NCI-H446 (cell line): ENCODE data around the gene PRXL2A.
"Not testable (repeated sequence)": the region's sequence is repeated elsewhere in the genome, so short reads cannot be mapped to it uniquely, and the experiment has no call there.

Experiments
- DNase-seq, 2 experiments: peaks; one replicate each; lab custom pipeline; 2025; lab: John Stamatoyannopoulos, UW

PRXL2A gene

GRCh38 chr10:80408242-80409101 is at the start of gene PRXL2A:
TSS of gene PRXL2A (plus strand) at chr10:80408551. CDS start at chr10:80420468, 11,917 bp downstream.
- DNase-seq = peak in 1 of 2 experiments; percentile 81

GRCh38 chr10:80358925-80359324 is 49.4 kb upstream of the PRXL2A start:
- DNase-seq = not testable (repeated sequence)

- DNase-seq = no peak
Measured at GRCh38 chr10:80359644-80360043, 48.7 kb upstream of the PRXL2A start.

GRCh38 chr10:80365510-80365909 is 42.8 kb upstream of the PRXL2A start:
- DNase-seq = no peak

- DNase-seq = no peak
Measured at GRCh38 chr10:80371467-80371866, 36.9 kb upstream of the PRXL2A start.

DNA sequence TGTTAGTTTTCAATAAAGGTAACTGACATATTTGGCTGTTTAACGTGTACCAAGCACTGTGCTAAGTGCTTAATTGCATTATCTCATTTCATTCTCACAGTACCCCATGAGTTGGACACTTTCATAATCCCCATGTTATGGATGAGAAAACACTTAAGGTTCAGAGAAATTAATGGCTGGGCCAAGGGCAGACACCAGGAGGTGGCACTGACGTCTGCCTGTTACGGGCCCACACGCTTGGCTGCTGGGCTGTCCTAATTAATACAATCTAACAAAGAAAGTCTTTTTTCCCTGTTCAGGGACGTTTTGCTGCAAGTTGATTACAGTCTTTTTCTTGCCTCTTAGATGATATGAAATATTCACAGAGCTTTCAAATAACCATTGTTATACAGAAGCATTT is 35.7 kb upstream of the PRXL2A start:
- DNase-seq = no peak

DNA sequence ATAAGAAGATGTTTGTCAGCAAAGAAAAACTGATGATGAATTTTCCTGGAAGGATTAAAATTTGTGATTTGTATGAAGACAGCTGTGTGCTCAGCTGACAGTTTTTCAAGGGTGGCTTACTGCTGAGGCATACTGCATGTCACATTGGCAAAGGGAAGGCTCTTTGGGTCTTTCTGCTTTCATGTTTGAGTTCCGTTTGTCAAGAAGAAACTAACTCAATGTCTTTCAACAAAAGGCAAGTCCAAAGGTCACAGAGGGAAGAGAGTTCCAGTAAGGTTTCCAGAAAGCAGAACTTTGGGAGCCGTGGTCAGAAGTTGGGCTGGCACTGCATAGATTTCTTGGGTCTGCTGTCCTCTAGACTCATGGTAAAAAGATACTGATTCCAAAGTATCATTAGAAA is 34.8 kb upstream of the PRXL2A start:
- no peak for DNase-seq

- no peak for DNase-seq
Measured at GRCh38 chr10:80379701-80380100, 28.6 kb upstream of the PRXL2A start.

DNA sequence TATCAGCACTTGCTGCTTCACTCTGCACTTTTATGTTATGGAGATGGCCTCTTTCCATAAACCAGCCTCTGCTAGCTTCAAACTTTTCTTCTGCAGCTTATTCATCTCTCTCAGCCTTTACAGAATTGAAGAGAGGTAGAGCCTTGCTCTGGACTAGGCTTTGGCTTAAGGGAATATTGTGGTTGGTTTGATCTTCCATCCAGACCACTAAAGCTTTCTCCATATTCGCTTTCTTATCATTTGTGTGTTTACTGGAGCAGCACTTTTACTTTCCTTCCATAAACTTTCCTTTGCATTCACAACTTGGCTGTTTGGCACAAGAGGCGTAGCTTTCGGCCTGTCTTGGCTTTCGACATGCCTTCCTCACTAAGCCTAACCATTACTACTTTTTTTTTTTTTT is 28.2 kb upstream of the PRXL2A start:
- DNase-seq = no peak

DNA sequence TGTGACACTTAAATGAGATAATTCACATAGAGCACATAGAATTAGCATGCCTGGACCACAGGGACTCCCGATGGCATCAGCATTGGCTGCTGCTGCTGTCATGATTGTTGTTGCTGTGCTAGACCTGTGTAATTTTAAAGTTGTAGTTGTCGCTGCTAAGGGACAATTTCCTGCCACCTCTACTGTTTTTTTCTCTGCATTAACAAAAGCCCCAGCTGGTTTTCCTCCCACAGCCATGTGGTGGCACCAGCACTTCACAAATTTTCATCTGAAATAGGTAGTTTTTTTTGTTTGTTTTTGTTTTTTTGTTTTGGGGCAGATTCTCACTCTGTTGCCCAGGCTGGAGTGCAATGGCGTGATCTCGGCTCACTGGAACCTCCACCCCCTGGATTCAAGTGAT is 25.4 kb upstream of the PRXL2A start:
- peak in 1 of 2 experiments; percentile 27 for DNase-seq

DNA sequence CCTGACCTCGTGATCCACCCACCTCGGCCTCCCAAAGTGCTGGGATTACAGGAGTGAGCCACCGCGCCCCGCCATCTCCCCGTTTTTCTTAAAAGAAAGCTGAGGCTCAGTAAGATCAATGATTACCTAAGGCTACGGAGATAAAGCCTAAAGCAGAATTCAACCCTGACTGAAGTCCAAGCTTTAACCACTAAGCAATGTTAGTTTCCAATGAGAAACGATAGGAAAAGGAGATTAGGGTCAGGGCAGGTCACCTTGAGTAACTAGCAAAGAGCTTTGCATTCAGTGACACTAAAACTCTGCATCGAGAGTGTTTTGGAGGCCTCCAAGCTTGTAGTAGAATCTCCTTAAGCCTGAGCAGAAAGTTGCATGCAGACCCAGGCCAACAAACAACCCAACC is 17.6 kb upstream of the PRXL2A start:
- DNase-seq = no peak

- DNase-seq = no peak
Measured at GRCh38 chr10:80392250-80392649, 16.1 kb upstream of the PRXL2A start.

GRCh38 chr10:80394358-80394916 is 13.9 kb upstream of the PRXL2A start:
- no peak for DNase-seq

- DNase-seq = no peak
Measured at GRCh38 chr10:80397014-80397413, 11.3 kb upstream of the PRXL2A start.

GRCh38 chr10:80400136-80400804 is 8.1 kb upstream of the PRXL2A start:
- DNase-seq = no peak

- DNase-seq = no peak
Measured at GRCh38 chr10:80405035-80405434, 3.3 kb upstream of the PRXL2A start.

DNA sequence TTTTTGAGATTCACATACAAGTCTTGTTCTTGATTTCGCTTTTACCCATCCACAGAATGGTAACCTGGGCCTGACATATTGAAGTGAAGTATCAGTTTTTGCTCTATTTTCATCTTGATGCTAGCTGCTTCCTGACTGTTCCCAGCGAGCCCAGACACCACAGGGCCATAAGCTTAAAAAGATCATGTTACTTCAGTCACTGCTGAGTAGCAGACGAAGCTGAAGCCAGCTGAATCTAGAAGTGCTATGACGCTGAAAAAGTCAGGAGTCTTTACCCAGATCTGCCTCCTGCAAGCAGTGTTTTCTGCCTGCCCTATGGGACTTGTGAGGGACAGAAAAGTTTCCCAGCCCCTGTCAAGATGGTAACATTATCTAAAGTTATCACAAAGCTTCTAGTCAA is 2.7 kb upstream of the PRXL2A start:
- DNase-seq = no peak

GRCh38 chr10:80406204-80406603 is 2.1 kb upstream of the PRXL2A start:
- no peak for DNase-seq

- no peak for DNase-seq
Measured at GRCh38 chr10:80407812-80408241, 524 bp upstream of the PRXL2A start.

DNA sequence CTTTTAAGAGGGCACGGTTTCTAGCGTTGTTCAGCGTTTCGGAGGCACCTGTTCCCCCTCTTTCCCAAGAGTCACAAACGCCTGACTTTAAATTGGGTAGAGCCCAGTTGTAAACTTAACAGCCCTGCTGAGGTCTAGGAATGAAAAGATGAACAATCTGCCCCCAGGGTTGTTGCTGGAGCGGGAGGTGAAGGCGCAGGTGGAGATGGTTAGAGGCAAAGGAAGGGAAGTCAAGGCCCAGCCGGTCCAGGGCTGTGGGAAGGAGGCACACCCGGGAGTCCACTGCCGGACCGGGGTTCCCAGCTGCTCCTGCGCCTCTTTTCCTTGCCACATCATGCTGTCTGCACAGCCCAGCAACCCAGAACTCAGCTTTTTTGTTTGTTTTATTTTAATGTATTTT is 770 bp downstream of the PRXL2A start:
- DNase-seq = no peak

DNA sequence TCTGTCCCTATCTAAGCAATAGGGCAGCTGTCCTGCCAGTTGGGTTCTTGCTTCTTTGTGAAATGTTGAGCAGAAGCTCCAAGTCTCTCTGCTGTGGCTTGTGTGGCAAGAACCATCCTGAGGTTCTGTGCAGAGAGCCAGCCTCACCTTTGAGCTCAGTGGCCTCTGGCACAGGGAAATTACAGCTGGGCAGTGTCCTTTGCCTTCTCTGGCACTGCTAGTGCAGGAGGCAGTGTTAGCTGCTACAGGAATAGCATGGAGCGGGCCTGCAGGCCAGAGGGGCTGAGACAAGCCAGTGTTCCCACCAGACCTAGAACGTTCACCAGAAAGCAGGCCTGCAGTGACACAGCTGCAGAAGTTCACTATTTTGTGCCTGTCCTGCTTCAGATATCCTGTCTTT is 1.8 kb downstream of the PRXL2A start:
- no peak for DNase-seq

DNA sequence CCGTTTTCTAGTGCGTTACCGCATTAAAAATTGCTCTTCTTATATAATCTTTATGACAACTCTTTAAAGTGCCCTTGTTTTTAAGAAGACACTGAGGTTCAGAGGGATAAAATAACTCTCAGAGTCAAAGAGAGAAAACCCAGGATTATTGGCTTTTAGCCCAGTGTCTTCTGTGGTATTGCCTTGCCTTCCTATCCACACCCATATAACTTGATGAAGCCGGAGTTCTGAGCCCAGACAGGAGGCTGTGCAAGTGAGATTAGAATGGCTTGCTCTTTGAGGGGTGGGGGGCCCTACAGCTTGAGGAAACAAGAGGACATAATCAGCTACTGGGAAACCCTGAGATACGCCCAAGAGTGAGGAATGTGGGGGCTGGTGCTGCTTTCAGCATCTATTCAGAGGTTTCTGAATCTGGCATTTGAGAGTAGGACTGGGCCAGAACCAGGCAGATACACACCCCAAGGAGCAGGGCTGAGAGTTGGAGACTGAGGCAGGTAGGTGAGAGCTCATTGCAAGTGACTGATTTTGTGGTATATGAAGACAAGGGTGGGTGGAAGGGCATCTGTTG is 2.3 kb downstream of the PRXL2A start:
- DNase-seq = peak in 1 of 2 experiments; percentile 0

DNA sequence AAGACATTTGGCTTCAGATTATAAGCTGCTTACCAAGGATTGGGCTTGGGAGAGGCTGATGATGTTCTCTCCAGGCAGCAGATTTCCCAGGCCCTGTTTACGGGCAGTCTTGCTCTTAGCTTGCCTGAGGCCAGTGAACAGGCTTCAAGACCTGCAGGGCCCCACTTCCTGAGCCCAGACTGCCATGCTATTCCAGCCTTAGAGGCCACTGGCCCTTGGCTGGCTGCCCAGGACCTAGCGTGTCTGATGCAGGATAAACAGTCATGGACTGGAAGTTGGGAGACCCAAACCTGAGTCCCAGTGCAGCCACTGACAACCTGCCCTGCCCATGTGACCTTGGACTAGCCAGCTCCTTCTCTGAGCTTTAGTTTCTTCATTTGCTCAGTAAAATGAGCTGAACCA is 2.9 kb downstream of the PRXL2A start:
- no peak for DNase-seq
